Gastrocnemius medialis (tissue), 4 donors: ENCODE results near the gene ELFN2. TPM values are rescaled to one million over a fixed set of nuclear protein-coding genes. Genes with fewer than 3 reads are reported as not detected.

ENCODE experiments used
- ATAC-seq, 2 donors: fragments of 150-250 bp; one replicate each; pipeline ENCODE4 v1.9.1; 2016
- DNase-seq, 2 donors: peaks; one replicate each; pipeline ENCODE4 v3.0.0-alpha.2; 2019
- H3K27ac ChIP-seq, 4 donors: fragments of 200-600 bp; sonication (generic); 1 replicate in 1 of 4; 2 replicates in 3 of 4; pipeline ENCODE4 v1.5.1; 2016 to 2018; ENCODE audit warnings: mild to moderate bottlenecking in 2 of 4, moderate library complexity in 1 of 4
- H3K27me3 ChIP-seq, 3 donors: fragments of 200-600 bp; sonication (generic) in 2 of 3; 1 replicate in 1 of 3; 2 replicates in 2 of 3; pipeline versions ENCODE4 v1.5.1 to v1.6.0; 2016 to 2019; ENCODE audit warnings: mild to moderate bottlenecking in 1 of 3, moderate library complexity in 1 of 3
- H3K36me3 ChIP-seq, 2 donors: fragments of 200-600 bp; sonication (generic) in 1 of 2; one replicate each; pipeline ENCODE4 v1.5.1; 2017 to 2018
- H3K4me1 ChIP-seq, 2 donors: fragments of 200-600 bp; sonication (generic) in 1 of 2; one replicate each; pipeline ENCODE4 v1.5.1; 2016 to 2017; ENCODE audit warnings: mild to moderate bottlenecking in 2 of 2
- H3K4me3 ChIP-seq, 4 donors: fragments of 200-600 bp; sonication (generic) in 3 of 4; 1 replicate in 1 of 4; 2 replicates in 3 of 4; pipeline ENCODE4 v1.5.1; 2016 to 2019; ENCODE audit warnings: mild to moderate bottlenecking in 2 of 4
- H3K9me3 ChIP-seq, 3 donors: fragments of 200-600 bp; sonication (generic) in 2 of 3; 1 replicate in 1 of 3; 2 replicates in 2 of 3; pipeline ENCODE4 v1.5.1; 2016 to 2019
- CTCF ChIP-seq, 5 experiments: fragments of 450-650 bp in 3 of 5; fragments of 200-600 bp in 2 of 5; sonication (generic) in 2 of 5; IDR thresholded peaks in 4 of 5; conservative IDR thresholded peaks in 1 of 5; 1 replicate in 4 of 5; 2 replicates in 1 of 5; pipeline ENCODE4 v1.5.1; 2016 to 2019; ENCODE audit warnings: antibody characterized with exemption in 5 of 5, mild to moderate bottlenecking in 3 of 5, moderate library complexity in 3 of 5
- POLR2A ChIP-seq, 2 donors: fragments of 450-650 bp; IDR thresholded peaks; one replicate each; pipeline ENCODE4 v1.6.1; 2017; ENCODE audit warnings: antibody characterized with exemption in 2 of 2, mild to moderate bottlenecking in 2 of 2, moderate library complexity in 2 of 2
- in situ Hi-C, 4 donors: fragments of 200-750 bp; cut with MboI; loops; one replicate each; pipeline versions ENCODE4 v1.15.0 to v1.8.0; 2017; ENCODE audit warnings: low sequenced_read_pairs in 4 of 4
- intact Hi-C: fragments of 100-400 bp; cut with DNase I; formaldehyde crosslinking; loops from one replicate; pipeline ENCODE4 v1.15.1; 2023; ENCODE audit warnings: low total_unique reads
- total RNA-seq, 4 donors: library from RNA; depleted of rRNA; stranded (reverse); fragments of >200 nt; gene quantifications; one replicate each; pipeline versions ENCODE4 v1.1.0 to v1.2.3, GENCODE V29; 2016

ELFN2 gene
- total RNA-seq, 4 donors from 2014 or later = 0.02 to 0.03 TPM; not detected in 2

GRCh38 chr22:37410174-37411055 lies 16.9 kb downstream of the ELFN2 start:
- H3K27ac ChIP-seq = no peak overlapping the region
- peaks cover 5 to 22% (median 9%) of the 10 kb centered on the region in 3 donors for H3K27me3 ChIP-seq
- TF ChIP-seq POLR2A (IDR thresholded peaks at IDR 0.05) (no peak), CTCF (IDR thresholded peaks at IDR 0.05 in 4 of 5, conservative IDR thresholded peaks at IDR 0.05 in 1 of 5) (no peak)
- intact Hi-C loops = no loop called here
- ATAC-seq = no peak
- H3K36me3 ChIP-seq = no peaks in the 10 kb centered on the region
- in situ Hi-C loops = no loop called here
- DNase-seq = no peak
- no peak overlapping the region for H3K4me3 ChIP-seq
- H3K9me3 ChIP-seq = no peaks in the 10 kb centered on the region
- H3K4me1 ChIP-seq = no peaks in the 10 kb centered on the region

- Histone ChIP-seq H3K27me3 (peaks cover 5 to 20% (median 9%) of the 10 kb centered on the region in 3 donors), H3K9me3 (no peaks in the 10 kb centered on the region), H3K4me3 (no peak overlapping the region), H3K4me1 (no peaks in the 10 kb centered on the region), H3K27ac (no peak overlapping the region), H3K36me3 (no peaks in the 10 kb centered on the region)
- ATAC-seq (no peak), DNase-seq (no peak)
- in situ Hi-C loops (no loop called here), intact Hi-C loops (no loop called here)
- TF ChIP-seq CTCF (IDR thresholded peaks at IDR 0.05 in 4 of 5, conservative IDR thresholded peaks at IDR 0.05 in 1 of 5) (no peak), POLR2A (IDR thresholded peaks at IDR 0.05) (no peak)
Measured at GRCh38 chr22:37409459-37410050, 17.7 kb downstream of the ELFN2 start.

GRCh38 chr22:37409031-37409430 lies 18.2 kb downstream of the ELFN2 start:
- Histone ChIP-seq H3K4me3 (no peak overlapping the region), H3K36me3 (no peaks in the 10 kb centered on the region), H3K27me3 (peaks cover 8 to 20% (median 9%) of the 10 kb centered on the region in 3 donors), H3K27ac (no peak overlapping the region), H3K9me3 (no peaks in the 10 kb centered on the region), H3K4me1 (no peaks in the 10 kb centered on the region)
- no peak for TF ChIP-seq CTCF (IDR thresholded peaks at IDR 0.05 in 4 of 5, conservative IDR thresholded peaks at IDR 0.05 in 1 of 5)
- no peak for TF ChIP-seq POLR2A (IDR thresholded peaks at IDR 0.05)
- DNase-seq = no peak
- no peak for ATAC-seq
- in situ Hi-C loops (no loop called here), intact Hi-C loops (no loop called here)

- DNase-seq (no peak), ATAC-seq (no peak)
- Histone ChIP-seq H3K36me3 (no peaks in the 10 kb centered on the region), H3K9me3 (no peaks in the 10 kb centered on the region), H3K27ac (no peak overlapping the region), H3K4me1 (no peaks in the 10 kb centered on the region), H3K4me3 (no peak overlapping the region), H3K27me3 (peaks cover 5 to 26% (median 9%) of the 10 kb centered on the region in 3 donors)
- TF ChIP-seq CTCF (IDR thresholded peaks at IDR 0.05 in 4 of 5, conservative IDR thresholded peaks at IDR 0.05 in 1 of 5) (no peak), POLR2A (IDR thresholded peaks at IDR 0.05) (no peak)
- intact Hi-C loops = no loop called here
- in situ Hi-C loops = no loop called here
Measured at GRCh38 chr22:37407856-37408255, 19.4 kb downstream of the ELFN2 start.
